Measurements from ENCODE around the gene RHOJ.
"Not testable (repeated sequence)": the region's sequence is repeated elsewhere in the genome, so short reads cannot be mapped to it uniquely, and the experiment has no call there.

RHOJ gene

GRCh38 chr14:63204407-63205043, at the start of gene RHOJ:
RHOJ (plus strand) TSS chr14:63204443; CDS start chr14:63204870, 427 bp downstream.
- no peak for TF ChIP-seq ZNF274 (IDR thresholded peaks at IDR 0.05; ENCODE audit: low read depth, low read length)
- H3K4me3 ChIP-seq (ENCODE audit: low read length): no peak within 1 kb of the TSS

- H3K4me3 ChIP-seq (ENCODE audit: low read length): no peak overlapping the region
- TF ChIP-seq ZNF274 (IDR thresholded peaks at IDR 0.05; ENCODE audit: low read depth, low read length): no peak
These were observed 48.6 kb upstream of the RHOJ start for GRCh38 chr14:63155511-63156185.

- TF ChIP-seq ZNF274 (IDR thresholded peaks at IDR 0.05; ENCODE audit: low read depth, low read length): no peak
These were observed 47.0 kb upstream of the RHOJ start for GRCh38 chr14:63157195-63157594.

GRCh38 chr14:63163306-63163705, 40.9 kb upstream of the RHOJ start:
- no peak overlapping the region for H3K4me3 ChIP-seq (ENCODE audit: low read length)
- no peak for TF ChIP-seq ZNF274 (IDR thresholded peaks at IDR 0.05; ENCODE audit: low read depth, low read length)

More at GRCh38 chr14:63157195-63157594, 47.0 kb upstream of the RHOJ start:
- no peak overlapping the region for H3K4me3 ChIP-seq (ENCODE audit: low read length)

GRCh38 chr14:63164108-63164683, 40.0 kb upstream of the RHOJ start:
- no peak for TF ChIP-seq ZNF274 (IDR thresholded peaks at IDR 0.05; ENCODE audit: low read depth, low read length)
- H3K4me3 ChIP-seq (ENCODE audit: low read length): no peak overlapping the region

GRCh38 chr14:63165267-63165666, 39.0 kb upstream of the RHOJ start:
- not testable (repeated sequence) for H3K4me3 ChIP-seq (ENCODE audit: low read length)

- no peak overlapping the region for H3K4me3 ChIP-seq (ENCODE audit: low read length)
- TF ChIP-seq ZNF274 (IDR thresholded peaks at IDR 0.05; ENCODE audit: low read depth, low read length): no peak
These were observed 37.2 kb upstream of the RHOJ start for GRCh38 chr14:63167044-63167443.

GRCh38 chr14:63174760-63175191, 29.5 kb upstream of the RHOJ start:
- no peak overlapping the region for H3K4me3 ChIP-seq (ENCODE audit: low read length)
- TF ChIP-seq ZNF274 (IDR thresholded peaks at IDR 0.05; ENCODE audit: low read depth, low read length): no peak

- H3K4me3 ChIP-seq (ENCODE audit: low read length): no peak overlapping the region
- TF ChIP-seq ZNF274 (IDR thresholded peaks at IDR 0.05; ENCODE audit: low read depth, low read length): no peak
These were observed 28.7 kb upstream of the RHOJ start for GRCh38 chr14:63175531-63175930.

GRCh38 chr14:63178912-63179311, 25.3 kb upstream of the RHOJ start:
- no peak for TF ChIP-seq ZNF274 (IDR thresholded peaks at IDR 0.05; ENCODE audit: low read depth, low read length)
- no peak overlapping the region for H3K4me3 ChIP-seq (ENCODE audit: low read length)

GRCh38 chr14:63179383-63179782, 24.9 kb upstream of the RHOJ start:
- no peak for TF ChIP-seq ZNF274 (IDR thresholded peaks at IDR 0.05; ENCODE audit: low read depth, low read length)
- H3K4me3 ChIP-seq (ENCODE audit: low read length): no peak overlapping the region

- H3K4me3 ChIP-seq (ENCODE audit: low read length): no peak overlapping the region
- TF ChIP-seq ZNF274 (IDR thresholded peaks at IDR 0.05; ENCODE audit: low read depth, low read length): no peak
These were observed 24.2 kb upstream of the RHOJ start for GRCh38 chr14:63180011-63180410.

- H3K4me3 ChIP-seq (ENCODE audit: low read length): no peak overlapping the region
- no peak for TF ChIP-seq ZNF274 (IDR thresholded peaks at IDR 0.05; ENCODE audit: low read depth, low read length)
These were observed 21.3 kb upstream of the RHOJ start for GRCh38 chr14:63182968-63183367.

GRCh38 chr14:63186453-63186852, 17.8 kb upstream of the RHOJ start:
- no peak overlapping the region for H3K4me3 ChIP-seq (ENCODE audit: low read length)
- TF ChIP-seq ZNF274 (IDR thresholded peaks at IDR 0.05; ENCODE audit: low read depth, low read length): no peak

GRCh38 chr14:63191211-63191610, 13.0 kb upstream of the RHOJ start:
- TF ChIP-seq ZNF274 (IDR thresholded peaks at IDR 0.05; ENCODE audit: low read depth, low read length): no peak
- no peak overlapping the region for H3K4me3 ChIP-seq (ENCODE audit: low read length)
